BE2C (cell line): ENCODE data around the gene LOXL3.
"Not testable (repeated sequence)": the region's sequence is repeated elsewhere in the genome, so short reads cannot be mapped to it uniquely, and the experiment has no call there.

Source experiments
- DNase-seq: peaks from one replicate; pipeline ENCODE4 v3.0.0-alpha.2; 2020
- H3K27me3 ChIP-seq: fragments of 250-450 bp; sonication (Bioruptor Pico); 2 replicates; pipeline ENCODE4 v1.5.1; 2020; ENCODE audit warnings: mild to moderate bottlenecking
- H3K36me3 ChIP-seq: fragments of 250-450 bp; sonication (Bioruptor Pico); 2 replicates; pipeline ENCODE4 v1.5.1; 2020; ENCODE audit warnings: mild to moderate bottlenecking
- H3K4me1 ChIP-seq: fragments of 250-450 bp; sonication (Bioruptor Pico); 2 replicates; pipeline ENCODE4 v1.5.1; 2020
- H3K4me3 ChIP-seq: 2 replicates; pipeline ENCODE4 v1.5.1; 2011; ENCODE audit warnings: low read depth, low read length
- H3K9me3 ChIP-seq: fragments of 250-450 bp; sonication (Bioruptor Pico); 2 replicates; pipeline ENCODE4 v1.5.1; 2020
- TF ChIP-seq, protein P1 (sequence below): IDR thresholded peaks from 2 replicates; pipeline ENCODE4 v1.5.1; 2012; ENCODE audit warnings: mild to moderate bottlenecking, low read depth, low read length

LOXL3 gene

DNA sequence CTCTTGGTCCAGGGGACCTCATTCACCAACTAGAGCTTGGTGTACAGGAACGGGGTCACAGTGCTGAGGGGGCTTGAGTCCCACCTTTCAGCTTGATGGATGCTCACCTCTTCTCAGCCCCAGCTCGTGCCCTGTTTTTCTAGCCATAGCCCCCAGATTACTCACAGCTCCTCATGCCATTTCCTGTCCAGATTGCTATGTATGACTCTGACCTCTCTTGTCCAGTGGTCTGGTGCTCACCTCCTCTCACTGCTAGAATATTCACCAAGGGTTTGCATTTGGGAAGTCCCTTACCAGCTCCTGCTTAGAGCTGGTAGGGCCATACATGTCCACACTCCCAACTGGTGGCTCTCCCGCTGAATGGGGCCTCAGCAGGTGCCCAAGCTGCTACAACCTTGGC lies 60.2 kb downstream of the LOXL3 start:
- Histone ChIP-seq H3K4me1 (no peaks in the 10 kb centered on the region), H3K36me3 (no peaks in the 10 kb centered on the region), H3K9me3 (no peaks in the 10 kb centered on the region), H3K4me3 (no peak overlapping the region), H3K27me3 (no peaks in the 10 kb centered on the region)
- DNase-seq, result no peak
- TF ChIP-seq, protein P1, sequence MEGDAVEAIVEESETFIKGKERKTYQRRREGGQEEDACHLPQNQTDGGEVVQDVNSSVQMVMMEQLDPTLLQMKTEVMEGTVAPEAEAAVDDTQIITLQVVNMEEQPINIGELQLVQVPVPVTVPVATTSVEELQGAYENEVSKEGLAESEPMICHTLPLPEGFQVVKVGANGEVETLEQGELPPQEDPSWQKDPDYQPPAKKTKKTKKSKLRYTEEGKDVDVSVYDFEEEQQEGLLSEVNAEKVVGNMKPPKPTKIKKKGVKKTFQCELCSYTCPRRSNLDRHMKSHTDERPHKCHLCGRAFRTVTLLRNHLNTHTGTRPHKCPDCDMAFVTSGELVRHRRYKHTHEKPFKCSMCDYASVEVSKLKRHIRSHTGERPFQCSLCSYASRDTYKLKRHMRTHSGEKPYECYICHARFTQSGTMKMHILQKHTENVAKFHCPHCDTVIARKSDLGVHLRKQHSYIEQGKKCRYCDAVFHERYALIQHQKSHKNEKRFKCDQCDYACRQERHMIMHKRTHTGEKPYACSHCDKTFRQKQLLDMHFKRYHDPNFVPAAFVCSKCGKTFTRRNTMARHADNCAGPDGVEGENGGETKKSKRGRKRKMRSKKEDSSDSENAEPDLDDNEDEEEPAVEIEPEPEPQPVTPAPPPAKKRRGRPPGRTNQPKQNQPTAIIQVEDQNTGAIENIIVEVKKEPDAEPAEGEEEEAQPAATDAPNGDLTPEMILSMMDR, result no peak

DNA sequence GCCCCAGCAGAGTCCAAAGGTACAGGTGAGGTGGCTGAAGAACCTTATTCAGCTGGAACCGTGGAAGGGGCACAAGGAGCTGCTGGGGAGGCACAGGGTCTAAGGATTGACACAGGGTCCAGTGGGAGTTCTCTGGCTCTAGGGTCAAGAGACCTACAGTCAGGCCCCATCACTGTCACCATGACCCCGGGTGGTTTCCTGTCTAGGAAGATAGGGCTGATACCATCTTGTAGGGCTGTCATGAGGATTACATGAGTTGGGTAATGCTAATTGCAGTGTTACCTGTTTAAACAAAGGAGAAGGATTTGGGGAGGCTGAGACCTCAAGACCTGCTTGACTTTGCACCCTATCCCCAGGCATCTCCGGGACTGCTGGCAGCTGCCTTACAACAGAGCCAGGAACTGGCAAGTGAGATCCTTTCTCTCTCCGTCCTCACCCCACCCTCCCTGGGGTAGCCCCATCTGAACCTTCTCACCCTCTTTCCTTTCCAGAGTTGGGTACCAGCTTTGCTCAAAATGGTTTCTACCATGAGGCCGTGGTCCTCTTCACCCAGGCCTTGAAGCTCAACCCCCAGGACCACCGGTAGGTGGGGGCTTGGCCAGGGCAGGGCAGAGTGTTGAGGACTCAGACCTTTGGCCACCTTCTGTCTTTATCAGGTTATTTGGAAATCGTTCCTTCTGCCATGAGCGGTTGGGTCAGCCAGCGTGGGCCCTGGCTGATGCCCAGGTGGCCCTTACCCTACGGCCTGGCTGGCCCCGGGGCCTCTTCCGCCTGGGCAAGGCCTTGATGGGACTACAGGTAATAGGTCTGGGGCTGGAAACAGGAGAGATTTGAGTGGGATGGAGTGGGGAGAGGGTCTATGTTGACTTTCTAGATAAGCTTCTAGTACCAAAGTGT lies 61.8 kb downstream of the LOXL3 start:
- Histone ChIP-seq H3K36me3 (no peaks in the 10 kb centered on the region), H3K27me3 (no peaks in the 10 kb centered on the region), H3K4me3 (no peak overlapping the region), H3K4me1 (no peaks in the 10 kb centered on the region), H3K9me3 (no peaks in the 10 kb centered on the region)
- TF ChIP-seq, protein P1, result no peak
- DNase-seq, result no peak

DNA sequence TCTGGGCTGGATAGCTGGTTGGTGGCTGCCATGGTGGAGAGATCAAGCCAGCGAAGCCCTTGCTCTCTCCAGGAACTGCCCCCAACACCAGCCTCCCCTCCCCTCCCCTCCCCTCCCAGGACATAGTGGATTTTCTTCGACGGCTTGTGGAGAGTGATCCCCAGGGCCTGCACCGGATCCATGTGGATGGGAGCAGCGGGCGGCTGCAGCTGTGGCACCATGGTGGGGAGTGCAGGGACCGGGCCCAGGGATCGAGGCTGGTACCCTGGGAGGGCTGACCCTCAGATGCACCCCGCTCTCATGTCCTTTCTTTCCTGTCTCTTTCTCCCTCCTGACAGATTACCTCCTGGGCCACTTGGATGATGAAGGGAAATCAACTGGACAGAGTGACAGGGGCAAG lies 63.8 kb downstream of the LOXL3 start:
- no peaks in the 10 kb centered on the region for H3K9me3 ChIP-seq
- TF ChIP-seq, protein P1, result no peak
- no peaks in the 10 kb centered on the region for H3K36me3 ChIP-seq
- no peak overlapping the region for H3K4me3 ChIP-seq
- H3K4me1 ChIP-seq, result no peaks in the 10 kb centered on the region
- no peak for DNase-seq
- H3K27me3 ChIP-seq, result no peaks in the 10 kb centered on the region

DNA sequence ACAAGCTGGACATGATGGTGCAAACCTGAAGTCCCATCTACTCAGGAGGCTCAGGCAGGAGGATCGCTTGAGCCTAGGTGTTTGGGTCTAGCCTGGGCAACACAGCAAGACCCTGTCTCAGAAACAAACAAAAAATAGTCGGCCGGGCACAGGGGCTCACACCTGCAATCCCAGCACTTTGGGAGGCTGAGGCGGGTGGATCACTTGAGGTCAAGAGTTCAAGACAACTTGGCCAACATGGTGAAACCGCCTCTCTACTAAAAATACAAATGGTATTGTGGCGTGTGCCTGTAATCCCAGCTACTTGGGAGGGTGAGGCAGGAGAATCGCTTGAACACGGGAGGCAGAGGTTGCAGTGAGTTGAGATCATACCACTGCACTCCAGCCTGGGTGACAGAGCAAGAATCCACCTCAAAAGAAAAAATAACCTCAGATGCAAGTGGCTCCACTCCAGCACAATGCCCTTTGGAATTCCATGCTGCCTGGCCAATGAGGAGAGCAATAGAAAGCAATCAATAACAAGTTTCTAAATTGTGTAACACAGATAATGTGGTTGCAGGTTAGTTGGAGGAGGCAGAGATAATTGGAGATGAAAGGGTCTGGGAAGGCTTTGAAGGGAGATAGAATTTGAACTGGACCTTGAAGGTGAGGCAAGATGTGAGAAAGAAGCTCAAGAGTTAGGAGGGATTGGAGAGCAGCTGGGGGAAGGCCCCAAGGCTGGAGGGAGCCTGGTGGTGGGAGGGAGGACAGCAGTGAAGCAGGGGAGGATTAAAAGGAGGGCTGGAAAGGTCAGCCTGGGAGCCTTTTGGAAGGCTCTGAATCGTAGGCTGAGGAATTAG lies 64.9 kb downstream of the LOXL3 start:
- no peak for DNase-seq
- no peaks in the 10 kb centered on the region for H3K36me3 ChIP-seq
- H3K4me3 ChIP-seq, result no peak overlapping the region
- no peaks in the 10 kb centered on the region for H3K9me3 ChIP-seq
- no peaks in the 10 kb centered on the region for H3K27me3 ChIP-seq
- no peaks in the 10 kb centered on the region for H3K4me1 ChIP-seq
- TF ChIP-seq, protein P1, result no peak

DNA sequence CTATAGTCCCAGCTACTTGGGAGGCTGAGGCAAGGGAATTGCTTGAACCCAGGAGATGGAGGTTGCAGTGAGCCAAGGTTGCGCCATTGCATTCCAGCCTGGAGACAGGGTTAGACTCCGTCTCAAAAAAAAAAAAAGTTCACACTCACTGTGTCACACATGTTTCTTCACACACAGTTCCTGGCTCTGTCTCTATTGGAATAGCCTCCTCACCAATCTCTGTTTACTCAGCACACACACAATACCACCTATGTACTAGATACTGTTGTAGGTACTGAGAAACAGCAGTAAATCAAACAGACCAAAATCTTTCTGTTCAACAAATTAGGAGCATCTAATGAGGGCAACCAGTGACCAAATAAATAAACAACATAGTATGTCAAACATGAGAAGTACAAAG lies 67.6 kb downstream of the LOXL3 start:
- no peaks in the 10 kb centered on the region for H3K9me3 ChIP-seq
- H3K36me3 ChIP-seq, result no peaks in the 10 kb centered on the region
- H3K4me3 ChIP-seq, result no peak overlapping the region
- DNase-seq, result no peak
- TF ChIP-seq, protein P1, result no peak
- H3K27me3 ChIP-seq, result no peaks in the 10 kb centered on the region
- H3K4me1 ChIP-seq, result no peaks in the 10 kb centered on the region

DNA sequence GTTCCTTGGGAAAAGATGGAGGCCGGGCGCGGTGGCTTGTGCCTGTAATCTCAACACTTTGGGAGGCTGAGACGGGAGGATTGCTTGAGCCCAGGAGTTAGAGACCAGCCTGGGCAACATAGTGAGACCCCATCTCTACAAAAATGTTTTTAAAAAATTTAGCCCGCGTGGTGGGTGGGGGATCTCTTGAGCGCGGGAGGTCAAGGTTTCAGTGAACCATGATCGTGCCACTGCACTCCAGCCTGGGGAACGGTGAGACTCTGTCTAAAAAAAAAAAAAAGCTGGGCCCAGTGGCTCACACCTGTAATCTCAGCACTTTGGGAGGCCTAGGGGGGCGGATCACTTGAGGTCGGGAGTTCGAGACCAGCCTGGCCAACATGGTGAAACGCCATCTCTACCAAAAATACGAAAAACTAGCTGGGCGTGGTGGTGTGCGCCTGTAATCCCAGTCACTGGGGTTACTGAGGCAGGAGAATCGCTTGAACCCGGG lies 70.0 kb downstream of the LOXL3 start:
- not testable (repeated sequence) for H3K36me3 ChIP-seq, H3K27me3 ChIP-seq, H3K4me1 ChIP-seq, DNase-seq, H3K9me3 ChIP-seq
- peak overlapping the region; percentile 79 for H3K4me3 ChIP-seq
